Stimulated activated CD8-positive, alpha-beta memory T cell treated with anti-CD3 and anti-CD28 coated beads, Interleukin-7, amount 100 ng/mL, for 24 hours (primary cell): ENCODE data around the gene RFT1.
A peak's percentile ranks its signal among the peaks of the same experiment; 100 is the strongest.

ENCODE experiments used
- DNase-seq: peaks from one replicate; pipeline ENCODE4 v3.0.0-alpha.2; 2020; ENCODE audit warnings: low read depth

RFT1 gene

GRCh38 chr3:53130179-53131061 lies at the start of gene RFT1:
Gene RFT1 (minus strand): TSS chr3:53130435. CDS start chr3:53130400, 35 bp downstream.
- DNase-seq = peak; percentile 98

- no peak for DNase-seq
Measured at GRCh38 chr3:53179580-53179979, 49.3 kb upstream of the RFT1 start.

GRCh38 chr3:53178246-53178645 lies 48.0 kb upstream of the RFT1 start:
- no peak for DNase-seq

GRCh38 chr3:53175613-53176540 lies 45.6 kb upstream of the RFT1 start:
- DNase-seq = no peak

GRCh38 chr3:53174346-53175250 lies 44.4 kb upstream of the RFT1 start:
- no peak for DNase-seq

- no peak for DNase-seq
Measured at GRCh38 chr3:53173107-53173506, 42.9 kb upstream of the RFT1 start.

- DNase-seq = no peak
Measured at GRCh38 chr3:53171827-53172505, 41.7 kb upstream of the RFT1 start.

GRCh38 chr3:53171064-53171418 lies 40.8 kb upstream of the RFT1 start:
- no peak for DNase-seq

GRCh38 chr3:53170325-53171063 lies 40.3 kb upstream of the RFT1 start:
- no peak for DNase-seq

GRCh38 chr3:53169832-53170324 lies 39.6 kb upstream of the RFT1 start:
- no peak for DNase-seq

- no peak for DNase-seq
Measured at GRCh38 chr3:53169045-53169831, 39.0 kb upstream of the RFT1 start.

- DNase-seq = no peak
Measured at GRCh38 chr3:53168175-53168923, 38.1 kb upstream of the RFT1 start.

- DNase-seq = no peak
Measured at GRCh38 chr3:53167418-53168174, 37.4 kb upstream of the RFT1 start.

GRCh38 chr3:53166781-53167291 lies 36.6 kb upstream of the RFT1 start:
- DNase-seq = no peak

GRCh38 chr3:53166206-53166605 lies 36.0 kb upstream of the RFT1 start:
- no peak for DNase-seq

- no peak for DNase-seq
Measured at GRCh38 chr3:53164911-53165310, 34.7 kb upstream of the RFT1 start.

GRCh38 chr3:53163444-53164387 lies 33.5 kb upstream of the RFT1 start:
- no peak for DNase-seq
